RCC 7860 (cell line): Measurements from ENCODE around the gene PRH2.

Experiments used
- DNase-seq: peaks from one replicate; pipeline ENCODE4 v3.0.0-alpha.2; 2015; ENCODE audit warnings: low spot score
- FAIRE-seq: peaks from 2 replicates; lab custom pipeline; 2012; peaks lifted over from hg19 to GRCh38; lab: Jason Lieb, UNC

Gene PRH2

GRCh38 chr12:10928746-10929286 lies at the start of gene PRH2:
Gene PRH2, plus strand, starts transcription at chr12:10929236. Its CDS starts 38 bp downstream, at chr12:10929274.
- FAIRE-seq (no peak), DNase-seq (no peak)

DNA sequence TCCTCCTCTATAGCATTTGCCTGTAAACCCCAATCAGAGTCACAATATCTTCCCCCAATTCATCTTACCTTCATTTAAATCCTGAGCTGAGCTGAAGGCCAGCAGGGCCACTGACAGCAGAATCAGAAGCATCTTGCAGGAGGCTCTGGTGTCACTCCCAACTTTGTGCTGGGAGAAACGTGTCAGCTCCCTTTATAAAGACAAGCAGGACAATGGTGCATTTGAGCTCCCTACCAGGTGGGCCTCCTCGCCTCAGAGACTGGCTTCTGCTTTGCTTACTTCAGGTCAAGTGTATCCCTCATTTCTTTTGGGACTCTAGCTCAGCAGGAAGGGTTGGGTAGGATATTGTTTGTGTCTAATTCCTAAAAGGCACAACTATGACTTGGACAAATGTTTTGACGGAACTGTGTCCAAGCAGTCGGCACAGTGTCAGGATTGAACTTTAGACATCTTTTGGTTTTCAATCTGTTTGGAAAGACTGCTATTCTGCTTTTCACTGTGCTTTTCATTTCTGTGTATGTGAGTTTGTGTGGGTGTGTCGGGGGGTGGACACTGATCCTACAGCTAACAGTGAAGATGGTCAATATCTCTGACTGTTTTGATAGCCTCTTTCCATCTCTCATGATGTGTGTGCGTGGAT lies 44.8 kb upstream of the PRH2 start, which contains the start of gene PRH1:
Gene PRH1, minus strand, starts transcription at position 170 of the 640 bp plus-strand sequence. Its CDS starts 38 bp downstream, at position 132.
- no peak for FAIRE-seq
- DNase-seq, result no peak

- FAIRE-seq, result no peak
- DNase-seq, result no peak
These were observed 39.8 kb upstream of the PRH2 start for GRCh38 chr12:10889226-10889625.

DNA sequence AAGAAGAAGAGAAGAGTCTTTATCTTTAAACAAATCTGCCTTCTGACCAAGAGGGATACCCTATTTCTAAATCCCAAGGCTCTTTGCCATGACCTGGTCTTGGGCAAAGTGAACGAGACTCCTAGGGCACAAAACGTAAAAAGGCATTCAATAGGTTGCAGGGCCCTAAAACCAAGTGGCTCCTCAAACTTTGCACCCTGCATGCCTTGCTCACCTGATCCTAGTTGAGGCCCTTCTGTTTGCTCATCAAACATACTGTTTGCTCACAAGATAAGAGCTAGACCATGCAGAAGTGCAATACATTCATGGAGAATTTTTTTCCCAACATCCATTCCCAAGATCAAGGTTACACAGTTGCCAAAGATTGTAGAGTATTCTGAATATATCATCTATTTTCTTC lies 37.1 kb upstream of the PRH2 start:
- no peak for FAIRE-seq
- no peak for DNase-seq

- no peak for FAIRE-seq
- no peak for DNase-seq
These were observed 32.2 kb upstream of the PRH2 start for GRCh38 chr12:10896854-10897253.

DNA sequence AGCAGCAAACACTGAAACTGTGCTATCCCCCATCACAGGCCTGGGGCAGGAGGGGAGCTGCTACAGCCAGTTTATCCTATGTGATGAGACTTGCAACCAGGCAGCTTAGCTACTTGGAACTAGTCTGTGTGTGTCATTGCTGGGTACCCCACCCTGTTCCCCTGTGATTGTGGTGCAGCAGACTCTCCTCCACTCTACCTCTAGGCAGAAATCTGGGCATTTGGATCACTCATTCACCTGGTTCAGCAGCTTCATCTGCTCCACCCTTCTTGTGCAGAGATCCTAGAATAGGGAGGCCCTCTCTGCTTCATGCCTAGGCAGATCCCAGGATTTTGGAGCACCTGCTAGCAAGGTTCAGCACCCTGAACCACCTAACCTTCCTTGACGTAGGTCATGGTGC lies 28.5 kb upstream of the PRH2 start:
- DNase-seq (no peak), FAIRE-seq (no peak)

- DNase-seq (no peak), FAIRE-seq (no peak)
These were observed 28.1 kb upstream of the PRH2 start for GRCh38 chr12:10900972-10901371.

- no peak for FAIRE-seq
- DNase-seq, result no peak
These were observed 27.6 kb upstream of the PRH2 start for GRCh38 chr12:10901427-10901826.

- DNase-seq, result no peak
- FAIRE-seq, result no peak
These were observed 24.4 kb upstream of the PRH2 start for GRCh38 chr12:10904686-10905085.

GRCh38 chr12:10909462-10909861 lies 19.6 kb upstream of the PRH2 start, which contains the start of gene TAS2R13:
Gene TAS2R13, minus strand, starts transcription at chr12:10909562. Its CDS starts 264 bp downstream, at chr12:10909298.
- DNase-seq (no peak), FAIRE-seq (no peak)

- FAIRE-seq (no peak), DNase-seq (no peak)
These were observed 18.7 kb upstream of the PRH2 start for GRCh38 chr12:10910380-10910779.

GRCh38 chr12:10919809-10920208 lies 9.2 kb upstream of the PRH2 start:
- FAIRE-seq (no peak), DNase-seq (no peak)

DNA sequence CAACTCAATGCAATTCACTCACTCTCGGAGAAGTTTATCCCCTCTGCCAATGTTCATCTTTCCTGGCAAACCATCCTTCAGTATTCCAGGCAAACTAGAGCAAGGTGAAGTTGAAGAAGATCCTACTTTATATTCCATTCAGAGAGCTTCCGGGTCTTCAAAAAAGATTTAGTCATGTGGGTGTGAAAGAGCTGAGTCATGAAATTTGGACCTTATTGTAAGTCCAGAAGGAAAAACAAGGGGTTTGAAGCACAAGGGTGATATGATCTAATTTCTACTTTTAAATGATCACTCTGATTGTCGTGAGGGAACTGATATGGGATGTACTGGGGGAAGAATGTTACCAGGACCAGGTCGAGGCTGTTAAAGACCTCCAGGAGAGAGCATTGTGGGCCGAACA lies 2.8 kb upstream of the PRH2 start:
- FAIRE-seq (no peak), DNase-seq (no peak)

DNA sequence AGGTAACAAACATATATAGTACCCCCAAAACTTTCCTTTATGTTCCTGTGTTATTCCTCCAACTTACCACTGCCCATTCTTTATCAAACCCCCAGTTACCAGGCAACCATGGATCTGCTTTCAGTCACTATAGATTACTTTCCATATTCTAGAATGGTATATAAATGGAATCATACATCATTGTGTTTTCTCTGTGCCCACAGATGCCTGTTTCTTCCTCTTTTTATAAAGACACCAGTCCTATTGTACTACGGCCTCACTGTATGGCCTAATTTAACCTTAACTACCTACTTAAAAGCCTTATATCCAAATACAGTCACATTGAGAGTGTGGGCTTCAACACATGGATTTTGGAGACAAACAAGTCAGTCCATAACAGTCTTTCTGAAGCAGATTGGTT lies 7.5 kb downstream of the PRH2 start:
- DNase-seq (no peak), FAIRE-seq (no peak)

- no peak for FAIRE-seq
- no peak for DNase-seq
These were observed 10.1 kb downstream of the PRH2 start, which contains the start of gene TAS2R14 for GRCh38 chr12:10939163-10939562. Gene TAS2R14, minus strand, starts transcription at chr12:10939263. Its CDS starts 56 bp downstream, at chr12:10939207.

DNA sequence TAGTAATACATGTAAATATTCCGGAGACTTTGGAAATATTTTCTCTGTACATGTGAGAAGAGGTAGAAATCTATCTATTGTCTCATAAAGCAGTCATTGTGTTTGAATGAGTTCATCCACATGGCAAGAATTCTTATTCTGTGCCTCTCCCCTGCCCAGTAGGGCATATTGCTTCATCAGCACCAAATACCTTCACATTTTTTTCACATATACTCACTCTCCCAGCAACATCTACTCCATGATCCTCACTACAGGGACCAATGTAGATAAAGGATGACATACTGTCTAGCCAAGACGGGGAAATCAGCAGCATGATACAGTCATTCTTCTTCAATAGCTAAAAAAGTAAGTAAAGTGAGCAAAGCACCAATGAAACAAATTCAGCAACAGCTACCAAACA lies 11.4 kb downstream of the PRH2 start:
- DNase-seq (peak; percentile 91), FAIRE-seq (peak; percentile 69)

- DNase-seq (no peak), FAIRE-seq (peak; percentile 56)
These were observed 12.3 kb downstream of the PRH2 start for GRCh38 chr12:10941369-10941768.

DNA sequence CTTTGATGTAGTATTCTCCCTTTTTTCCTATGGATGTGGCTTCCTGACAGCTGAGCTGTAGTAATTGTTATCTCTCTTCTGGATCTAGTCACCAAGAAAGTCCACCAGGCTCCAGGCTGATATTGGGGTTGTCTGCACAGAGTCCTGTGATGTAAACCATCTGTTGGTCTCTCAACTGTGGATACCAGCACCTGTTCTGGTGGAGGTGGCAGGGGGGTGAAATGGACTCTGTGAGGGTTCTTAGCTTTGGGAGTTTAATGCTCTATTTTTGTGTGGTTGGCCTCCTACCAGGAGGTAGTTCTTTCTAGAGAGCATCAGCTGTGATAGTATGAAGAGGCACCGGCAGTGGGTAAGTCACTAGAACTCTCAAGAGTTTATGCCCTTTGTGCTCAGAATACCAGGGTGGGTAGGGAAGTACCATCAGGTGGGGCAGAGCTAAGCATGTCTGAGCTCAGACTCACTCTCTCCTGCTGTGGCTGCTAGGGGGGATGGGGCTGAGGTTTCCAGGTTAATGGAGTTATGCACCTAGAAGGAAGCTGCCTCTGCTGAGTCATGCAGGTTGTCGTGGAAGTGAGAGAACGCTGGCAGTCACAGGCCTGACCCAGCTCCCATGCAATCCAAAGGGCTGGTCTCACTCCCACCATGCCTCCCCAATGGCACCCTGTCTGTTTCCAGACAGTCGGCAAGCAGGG lies 13.0 kb downstream of the PRH2 start:
- FAIRE-seq, result peak; percentile 69
- DNase-seq, result peak; percentile 79

DNA sequence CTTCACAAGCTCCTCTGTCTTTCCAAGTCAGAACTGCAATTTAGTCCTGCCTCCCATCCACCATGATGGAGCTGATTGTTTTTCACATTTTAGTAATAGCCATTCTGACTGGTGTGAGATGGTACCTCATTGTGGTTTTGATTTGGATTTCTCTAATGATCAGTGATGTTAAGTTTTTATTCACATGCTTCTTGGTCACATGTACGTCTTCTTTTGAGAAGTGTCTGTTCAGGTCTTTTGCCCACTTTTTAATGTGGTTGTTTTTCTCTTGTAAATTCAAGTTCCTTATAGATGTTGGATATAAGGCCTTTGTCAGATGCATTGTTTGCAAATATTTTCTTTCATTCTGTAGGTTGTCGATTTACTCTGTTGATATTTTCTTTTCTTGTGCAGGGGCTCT lies 14.1 kb downstream of the PRH2 start:
- DNase-seq (no peak), FAIRE-seq (no peak)

DNA sequence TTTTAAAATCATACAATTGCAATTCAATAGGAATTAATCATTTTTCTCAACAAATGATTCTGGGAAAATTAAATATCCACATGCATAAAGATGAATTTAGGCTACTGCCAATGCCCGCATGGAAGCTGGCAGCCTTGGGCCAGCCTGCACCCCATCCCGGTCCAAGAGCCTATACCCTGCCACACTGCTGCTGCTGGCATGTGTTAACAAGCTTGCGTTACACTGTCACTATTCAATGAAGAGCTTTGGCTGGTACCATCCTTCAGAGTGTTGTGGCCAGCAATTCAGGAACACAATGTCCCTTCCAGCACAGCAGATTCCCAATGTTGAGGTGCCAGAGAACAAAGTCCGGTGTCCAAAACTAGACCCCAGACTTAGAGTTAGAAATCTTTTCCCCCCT lies 23.6 kb downstream of the PRH2 start:
- DNase-seq, result no peak
- no peak for FAIRE-seq

DNA sequence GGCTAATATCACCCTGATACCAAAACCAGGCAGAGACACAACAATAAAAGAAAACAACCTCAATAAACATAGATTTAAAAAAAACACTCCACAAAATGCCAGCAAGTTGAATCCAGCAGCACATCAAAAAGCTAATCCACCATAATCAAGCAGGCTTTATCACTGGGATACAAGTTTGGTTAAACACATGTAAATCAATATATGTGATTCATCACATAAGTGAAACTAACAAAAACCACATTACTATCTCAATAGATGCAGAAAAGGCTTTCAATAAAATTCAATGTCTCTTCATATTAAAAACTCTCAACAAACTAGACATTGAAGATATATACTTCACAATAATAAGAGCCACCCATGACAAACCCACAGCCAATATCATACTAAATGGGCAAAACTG lies 27.0 kb downstream of the PRH2 start:
- FAIRE-seq (no peak), DNase-seq (no peak)

DNA sequence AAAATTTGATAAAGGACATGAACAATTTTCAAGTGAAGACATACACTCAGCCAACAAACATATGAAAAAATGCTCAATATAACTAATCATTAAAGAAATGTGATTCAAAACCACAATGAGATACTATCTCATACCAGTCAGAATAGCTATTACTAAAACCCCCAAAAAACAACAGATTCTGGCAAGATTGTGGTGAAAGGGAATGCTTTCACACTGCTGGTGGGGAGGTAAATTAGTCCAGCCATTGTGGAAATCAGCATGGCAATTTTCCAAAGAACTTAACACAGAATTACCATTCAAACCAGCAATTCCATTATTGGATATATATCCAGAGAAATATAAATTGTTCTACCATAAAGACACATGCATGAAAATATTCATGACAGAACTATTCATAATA lies 28.7 kb downstream of the PRH2 start:
- DNase-seq (no peak), FAIRE-seq (no peak)
